ENCODE data around the gene IPCEF1. TPM values are rescaled to one million over a fixed set of nuclear protein-coding genes. Genes with fewer than 3 reads are reported as not detected.

The IPCEF1 gene
- total and polyA plus RNA-seq, 2 of the 8 experiments (the other 6 are each of a cell fraction or from before 2014, with no cell fraction given), result 0.41 to 0.78 TPM

DNA sequence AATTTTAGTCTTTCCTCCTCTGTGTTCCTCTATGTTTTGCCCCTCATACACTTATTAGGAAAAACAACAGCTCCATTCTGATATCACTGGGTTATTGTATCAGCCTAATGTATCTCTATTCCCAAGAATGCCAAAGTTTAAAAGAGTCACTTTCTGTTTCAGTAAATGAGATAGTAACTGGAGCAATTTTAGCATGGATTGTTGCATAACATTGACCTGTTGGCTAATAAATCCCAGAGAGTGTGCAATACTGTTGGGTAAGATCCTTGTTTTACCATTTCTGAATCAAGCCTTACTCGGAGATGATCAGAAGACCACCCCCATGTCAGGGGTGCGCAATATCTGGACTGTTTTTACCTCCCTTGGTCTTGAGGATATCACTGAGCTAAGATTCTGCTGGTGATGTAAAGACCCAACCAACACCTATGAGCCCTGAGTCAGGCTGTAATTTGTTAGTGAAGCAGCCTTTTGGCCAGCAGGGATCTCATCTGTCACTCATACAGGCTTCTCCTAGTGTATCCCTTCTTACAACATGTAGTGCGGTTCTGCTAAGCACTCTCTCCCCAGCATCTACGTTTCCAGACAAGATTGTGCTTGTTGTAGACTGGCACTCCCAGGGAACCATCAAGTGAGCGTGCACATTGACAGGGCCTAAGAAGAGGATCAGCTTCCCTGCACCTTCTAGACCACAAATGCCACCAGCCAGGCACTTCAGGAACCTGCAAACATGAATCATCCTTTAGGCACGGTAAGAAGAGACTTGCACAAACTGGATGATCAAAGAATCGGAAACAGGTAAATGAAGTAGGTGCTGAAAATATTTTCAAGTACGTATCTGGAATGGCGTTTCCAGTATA lies 11.5 kb upstream of the IPCEF1 start (continued):
- TF ChIP-seq KDM4A (IDR thresholded peaks at IDR 0.05; ENCODE audit: low read depth, low read length, severe bottlenecking), result no peak
